Activated CD8-positive, alpha-beta memory T cell treated with anti-CD3 and anti-CD28 coated beads, Interleukin-2, amount 50 U/mL, for 1 hour (primary cell): Measurements from ENCODE around the gene QKI.
"Not testable (repeated sequence)": the region's sequence is repeated elsewhere in the genome, so short reads cannot be mapped to it uniquely, and the experiment has no call there.

ENCODE experiments used
- DNase-seq: peaks from one replicate; pipeline ENCODE4 v3.0.0-alpha.2; 2020; ENCODE audit errors: extremely low read depth

Gene QKI

GRCh38 chr6:163579880-163580295, 165.4 kb downstream of the QKI start:
- DNase-seq = no peak

GRCh38 chr6:163580311-163581030, 166.0 kb downstream of the QKI start:
- DNase-seq = no peak

GRCh38 chr6:163583558-163583957, 169.0 kb downstream of the QKI start:
- no peak for DNase-seq

GRCh38 chr6:163585932-163586437, 171.5 kb downstream of the QKI start:
- DNase-seq = no peak

- no peak for DNase-seq
These were observed 172.4 kb downstream of the QKI start for GRCh38 chr6:163586888-163587287.

- no peak for DNase-seq
These were observed 173.9 kb downstream of the QKI start for GRCh38 chr6:163588220-163588919.

GRCh38 chr6:163589387-163589786, 174.9 kb downstream of the QKI start:
- no peak for DNase-seq

GRCh38 chr6:163590132-163590531, 175.6 kb downstream of the QKI start:
- not testable (repeated sequence) for DNase-seq

- no peak for DNase-seq
These were observed 178.4 kb downstream of the QKI start for GRCh38 chr6:163592872-163593271.

- DNase-seq = no peak
These were observed 181.7 kb downstream of the QKI start for GRCh38 chr6:163596174-163596573.

- DNase-seq = no peak
These were observed 184.6 kb downstream of the QKI start for GRCh38 chr6:163599136-163599535.

GRCh38 chr6:163599684-163600083, 185.2 kb downstream of the QKI start:
- no peak for DNase-seq

GRCh38 chr6:163600331-163600730, 185.8 kb downstream of the QKI start:
- DNase-seq = no peak

- no peak for DNase-seq
These were observed 186.3 kb downstream of the QKI start for GRCh38 chr6:163600781-163601180.

GRCh38 chr6:163602851-163603250, 188.3 kb downstream of the QKI start:
- no peak for DNase-seq

- DNase-seq = no peak
These were observed 188.9 kb downstream of the QKI start for GRCh38 chr6:163603395-163603794.

GRCh38 chr6:163605385-163606097, 191.0 kb downstream of the QKI start:
- no peak for DNase-seq

- no peak for DNase-seq
These were observed 193.3 kb downstream of the QKI start for GRCh38 chr6:163607792-163608191.

- DNase-seq = no peak
These were observed 193.7 kb downstream of the QKI start for GRCh38 chr6:163608204-163608644.

GRCh38 chr6:163612200-163612599, 197.7 kb downstream of the QKI start:
- no peak for DNase-seq

- no peak for DNase-seq
These were observed 198.5 kb downstream of the QKI start for GRCh38 chr6:163613025-163613424.

- DNase-seq = no peak
These were observed 199.2 kb downstream of the QKI start for GRCh38 chr6:163613668-163614067.
